Smooth muscle cell (in vitro differentiated cells): Measurements from ENCODE around the gene PSMD1. TPM values are rescaled to one million over a fixed set of nuclear protein-coding genes. Genes with fewer than 3 reads are reported as not detected.

Experiments used
- DNase-seq: peaks from one replicate; lab custom pipeline; 2025; ENCODE audit not compliant: unreplicated experiment; lab: John Stamatoyannopoulos, UW
- H2AFZ ChIP-seq: fragments of 200-600 bp; sonication (generic); 2 replicates; pipeline ENCODE4 v1.6.0; 2016; ENCODE audit warnings: antibody characterized with exemption, low read depth, mild to moderate bottlenecking
- H3F3A ChIP-seq: fragments of 200-600 bp; sonication (generic); 2 replicates; pipeline ENCODE4 v1.6.0; 2017; ENCODE audit warnings: antibody characterized with exemption, low read depth
- H3K27ac ChIP-seq: fragments of 200-600 bp; sonication (generic); 2 replicates; pipeline ENCODE4 v1.5.1; 2016; ENCODE audit warnings: low read depth, mild to moderate bottlenecking
- H3K27me3 ChIP-seq: fragments of 200-600 bp; sonication (generic); 2 replicates; pipeline ENCODE4 v1.6.1; 2016; ENCODE audit warnings: low read depth, mild to moderate bottlenecking
- H3K36me3 ChIP-seq: fragments of 200-600 bp; sonication (generic); 2 replicates; pipeline ENCODE4 v1.5.1; 2016; ENCODE audit warnings: low read depth
- H3K4me1 ChIP-seq: fragments of 200-600 bp; sonication (generic); 2 replicates; pipeline ENCODE4 v1.5.1; 2016; ENCODE audit warnings: low read depth
- H3K4me2 ChIP-seq: fragments of 200-600 bp; sonication (generic); 2 replicates; pipeline ENCODE4 v1.6.0; 2016; ENCODE audit warnings: mild to moderate bottlenecking
- H3K4me3 ChIP-seq: fragments of 200-600 bp; sonication (generic); 2 replicates; pipeline ENCODE4 v1.5.1; 2016; ENCODE audit warnings: mild to moderate bottlenecking
- H3K79me2 ChIP-seq: fragments of 200-600 bp; sonication (generic); 2 replicates; pipeline ENCODE4 v1.6.0; 2016; ENCODE audit warnings: low read depth, mild to moderate bottlenecking
- H3K9ac ChIP-seq: fragments of 200-600 bp; sonication (generic); 2 replicates; pipeline ENCODE4 v1.6.0; 2016; ENCODE audit warnings: low read depth
- H3K9me3 ChIP-seq: fragments of 200-600 bp; sonication (generic); replicated peaks from 2 replicates; pipeline ENCODE4 v1.5.1; 2016; ENCODE audit warnings: low read depth
- H4K20me1 ChIP-seq: fragments of 200-600 bp; sonication (generic); 2 replicates; pipeline ENCODE4 v1.6.0; 2016; ENCODE audit warnings: low read depth
- WGBS: methylation state at CpG from one replicate; pipeline ENCODE4 v1.1.7; 2016; ENCODE audit warnings: low lambda C conversion rate; 5-methylcytosine and 5-hydroxymethylcytosine counted together
- polyA plus RNA-seq: library from polyadenylated mRNA; unstranded; fragments of >200 nt; fragmentation: Nextera tagmentation; extraction: Ambion mirVana; gene quantifications from 2 replicates; pipeline ENCODE4 v1.2.1, GENCODE V29; 2016
- total RNA-seq: library from RNA; depleted of rRNA; stranded (reverse); fragments of >200 nt; gene quantifications from 2 replicates; pipeline ENCODE4 v1.2.3, GENCODE V29; 2014
- TF ChIP-seq, protein P1 (sequence below): fragments of 200-600 bp; sonication (generic); IDR thresholded peaks from 2 replicates; pipeline ENCODE4 v1.5.1; 2017; ENCODE audit warnings: borderline replicate concordance, mild to moderate bottlenecking, antibody characterized with exemption; ENCODE audit not compliant: insufficient read depth, poor library complexity, severe bottlenecking

Gene PSMD1
- total and polyA plus RNA-seq, 2 experiments from 2014 or later: 95.7 to 99.7 TPM

DNA sequence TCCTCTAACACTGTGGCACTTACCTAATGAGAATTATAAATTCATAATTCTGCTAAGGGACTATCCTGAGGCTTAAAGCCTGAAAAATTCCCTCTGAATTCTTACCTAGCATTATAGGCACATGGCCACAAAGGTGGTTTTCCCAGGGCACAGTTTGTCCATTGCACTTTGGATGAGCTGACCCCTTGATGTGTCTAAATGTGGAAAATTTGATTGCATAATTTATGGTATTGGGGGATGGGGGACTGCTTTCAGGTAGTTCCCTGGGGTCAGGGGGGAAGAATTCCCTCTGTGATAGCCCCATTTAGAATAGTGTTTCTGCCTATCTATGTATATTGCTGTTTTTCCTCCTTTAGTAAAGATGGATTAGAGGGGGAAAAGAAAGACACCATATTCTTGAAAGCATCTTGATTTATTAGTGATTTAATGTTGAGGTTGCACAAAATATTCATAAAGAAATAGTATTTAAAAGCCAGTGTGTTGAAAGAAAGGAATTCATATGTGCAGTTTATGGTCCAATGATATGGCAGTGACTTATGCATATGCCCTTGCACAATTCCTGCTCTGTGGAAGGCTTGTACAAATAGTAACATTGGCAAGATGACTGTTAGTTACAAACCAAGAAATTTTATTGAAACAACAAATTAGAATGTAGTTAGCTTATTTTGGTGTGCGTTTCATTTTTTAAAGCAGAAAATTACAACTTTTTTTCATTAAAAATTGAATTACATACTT is 76.9 kb downstream of the PSMD1 start:
- DNase-seq: no peak
- Histone ChIP-seq H3K27me3 (no peaks in the 10 kb centered on the region), H3K9ac (no peak overlapping the region), H3K4me2 (no peak overlapping the region), H2AFZ (no peak overlapping the region), H3K4me1 (peaks cover 4% of the 10 kb centered on the region), H3F3A (peaks cover 8% of the 10 kb centered on the region), H3K9me3 (no peaks in the 10 kb centered on the region), H3K36me3 (no peaks in the 10 kb centered on the region), H3K27ac (no peak overlapping the region), H3K79me2 (peaks cover 38% of the 10 kb centered on the region), H4K20me1 (peaks cover 45% of the 10 kb centered on the region), H3K4me3 (no peak overlapping the region)
- TF ChIP-seq, protein P1, sequence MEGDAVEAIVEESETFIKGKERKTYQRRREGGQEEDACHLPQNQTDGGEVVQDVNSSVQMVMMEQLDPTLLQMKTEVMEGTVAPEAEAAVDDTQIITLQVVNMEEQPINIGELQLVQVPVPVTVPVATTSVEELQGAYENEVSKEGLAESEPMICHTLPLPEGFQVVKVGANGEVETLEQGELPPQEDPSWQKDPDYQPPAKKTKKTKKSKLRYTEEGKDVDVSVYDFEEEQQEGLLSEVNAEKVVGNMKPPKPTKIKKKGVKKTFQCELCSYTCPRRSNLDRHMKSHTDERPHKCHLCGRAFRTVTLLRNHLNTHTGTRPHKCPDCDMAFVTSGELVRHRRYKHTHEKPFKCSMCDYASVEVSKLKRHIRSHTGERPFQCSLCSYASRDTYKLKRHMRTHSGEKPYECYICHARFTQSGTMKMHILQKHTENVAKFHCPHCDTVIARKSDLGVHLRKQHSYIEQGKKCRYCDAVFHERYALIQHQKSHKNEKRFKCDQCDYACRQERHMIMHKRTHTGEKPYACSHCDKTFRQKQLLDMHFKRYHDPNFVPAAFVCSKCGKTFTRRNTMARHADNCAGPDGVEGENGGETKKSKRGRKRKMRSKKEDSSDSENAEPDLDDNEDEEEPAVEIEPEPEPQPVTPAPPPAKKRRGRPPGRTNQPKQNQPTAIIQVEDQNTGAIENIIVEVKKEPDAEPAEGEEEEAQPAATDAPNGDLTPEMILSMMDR: no peak
- 52% methylated on average over 1 of the region's 1 CpG for WGBS

DNA sequence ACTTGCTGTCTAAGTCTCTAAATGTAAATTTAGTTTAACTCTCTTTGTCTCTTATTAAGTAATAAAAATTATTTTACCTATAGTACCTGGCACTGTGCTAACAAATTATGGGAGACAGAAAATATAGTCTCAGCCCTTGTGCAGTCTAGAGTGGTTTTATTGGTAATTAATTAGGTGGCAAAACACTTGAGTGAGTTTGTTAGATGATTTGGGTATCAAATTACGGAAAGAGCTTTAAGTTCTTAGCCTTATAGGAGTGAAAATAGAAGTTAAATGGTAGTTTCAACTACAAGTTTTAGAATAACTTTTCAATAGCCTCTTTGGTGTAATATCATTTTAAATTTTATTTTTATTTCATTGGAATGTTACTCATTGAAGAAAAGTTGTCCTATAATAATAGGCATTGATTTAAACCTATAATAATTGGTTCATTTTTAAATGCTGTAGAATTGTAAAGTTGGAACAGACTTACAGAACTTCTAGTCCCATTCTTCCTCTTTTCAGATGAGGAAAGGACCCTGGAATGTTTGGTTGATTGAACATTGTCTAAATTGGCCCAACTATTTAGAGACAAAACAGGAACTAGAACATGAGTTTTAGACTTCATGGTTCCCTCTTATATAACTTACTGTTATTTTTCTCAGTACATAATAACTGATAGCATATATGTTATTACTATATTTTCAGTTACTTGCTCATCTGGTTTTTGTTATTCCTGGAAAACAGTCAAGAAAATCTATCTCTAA is 78.4 kb downstream of the PSMD1 start:
- Histone ChIP-seq H2AFZ (no peak overlapping the region), H3K4me3 (no peak overlapping the region), H3F3A (peaks cover 8% of the 10 kb centered on the region), H3K79me2 (peaks cover 38% of the 10 kb centered on the region), H3K36me3 (no peaks in the 10 kb centered on the region), H3K27ac (no peak overlapping the region), H3K27me3 (no peaks in the 10 kb centered on the region), H3K9ac (no peak overlapping the region), H3K9me3 (no peaks in the 10 kb centered on the region), H4K20me1 (peaks cover 44% of the 10 kb centered on the region), H3K4me2 (no peak overlapping the region), H3K4me1 (peaks cover 4% of the 10 kb centered on the region)
- no peak for DNase-seq
- 94% methylated on average over 1 of the region's 1 CpG for WGBS
- TF ChIP-seq, protein P1: no peak

DNA sequence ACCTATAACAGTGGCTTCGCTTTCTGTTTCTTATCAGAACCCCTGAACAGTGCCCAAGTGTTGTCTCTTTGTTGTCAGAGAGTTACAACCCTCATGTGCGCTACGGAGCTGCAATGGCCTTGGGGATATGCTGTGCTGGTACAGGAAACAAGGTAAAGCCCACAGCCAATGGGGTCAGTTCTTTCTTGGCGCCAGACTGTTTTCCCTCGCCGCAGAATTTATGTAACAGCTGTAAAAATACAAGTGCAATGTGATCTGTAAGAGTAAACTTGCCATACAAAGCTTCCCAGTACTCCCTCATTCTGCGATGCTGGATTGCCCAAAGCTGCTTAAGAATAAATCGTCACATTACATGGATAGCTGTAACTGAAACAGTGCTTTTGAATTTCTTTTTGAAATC is 82.0 kb downstream of the PSMD1 start:
- H3K27ac ChIP-seq: no peak overlapping the region

More for the DNA sequence above, 82.0 kb downstream of the PSMD1 start:
- Histone ChIP-seq H4K20me1 (peaks cover 24% of the 10 kb centered on the region), H3K36me3 (no peaks in the 10 kb centered on the region), H3F3A (no peaks in the 10 kb centered on the region), H3K9ac (no peak overlapping the region), H3K4me1 (no peaks in the 10 kb centered on the region), H3K9me3 (no peaks in the 10 kb centered on the region), H3K4me2 (no peak overlapping the region), H3K79me2 (peaks cover 22% of the 10 kb centered on the region), H3K4me3 (no peak overlapping the region), H2AFZ (no peak overlapping the region), H3K27me3 (no peaks in the 10 kb centered on the region)
- DNase-seq: no peak
- 95% methylated on average over 8 of the region's 8 CpGs for WGBS
- TF ChIP-seq, protein P1: no peak
